Activated naive CD8-positive, alpha-beta T cell treated with anti-CD3 and anti-CD28 coated beads for 36 hours (primary cell): ENCODE data around the gene CDKN2C. TPM values are rescaled to one million over a fixed set of nuclear protein-coding genes. Genes with fewer than 3 reads are reported as not detected.
"Not testable (repeated sequence)": the region's sequence is repeated elsewhere in the genome, so short reads cannot be mapped to it uniquely, and the experiment has no call there.

ENCODE experiments used
- DNase-seq: peaks from one replicate; pipeline ENCODE4 v3.0.0; 2021
- H3K27ac Mint-ChIP-seq: one replicate; pipeline ENCODE4 v1.8.0; 2022; ENCODE audit warnings: mild to moderate bottlenecking, moderate library complexity, mixed read lengths
- H3K27me3 Mint-ChIP-seq: one replicate; pipeline ENCODE4 v1.8.0; 2022; ENCODE audit warnings: mild to moderate bottlenecking, mixed read lengths
- H3K36me3 Mint-ChIP-seq: one replicate; pipeline ENCODE4 v1.8.0; 2021; ENCODE audit warnings: mild to moderate bottlenecking, mixed read lengths
- H3K4me1 Mint-ChIP-seq: one replicate; pipeline ENCODE4 v1.8.0; 2021; ENCODE audit warnings: mixed read lengths
- H3K4me3 Mint-ChIP-seq: one replicate; pipeline ENCODE4 v1.8.0; 2022; ENCODE audit warnings: mild to moderate bottlenecking, moderate library complexity, mixed read lengths
- H3K9me3 Mint-ChIP-seq: one replicate; pipeline ENCODE4 v1.8.0; 2022; ENCODE audit warnings: mixed read lengths
- total RNA-seq, 2 experiments: library from RNA; stranded (reverse); gene quantifications; one replicate each; pipeline ENCODE4 v1.2.3, GENCODE V29; 2021

The CDKN2C gene
- total RNA-seq, 2 experiments from 2014 or later, result 13.0 to 13.6 TPM

DNA sequence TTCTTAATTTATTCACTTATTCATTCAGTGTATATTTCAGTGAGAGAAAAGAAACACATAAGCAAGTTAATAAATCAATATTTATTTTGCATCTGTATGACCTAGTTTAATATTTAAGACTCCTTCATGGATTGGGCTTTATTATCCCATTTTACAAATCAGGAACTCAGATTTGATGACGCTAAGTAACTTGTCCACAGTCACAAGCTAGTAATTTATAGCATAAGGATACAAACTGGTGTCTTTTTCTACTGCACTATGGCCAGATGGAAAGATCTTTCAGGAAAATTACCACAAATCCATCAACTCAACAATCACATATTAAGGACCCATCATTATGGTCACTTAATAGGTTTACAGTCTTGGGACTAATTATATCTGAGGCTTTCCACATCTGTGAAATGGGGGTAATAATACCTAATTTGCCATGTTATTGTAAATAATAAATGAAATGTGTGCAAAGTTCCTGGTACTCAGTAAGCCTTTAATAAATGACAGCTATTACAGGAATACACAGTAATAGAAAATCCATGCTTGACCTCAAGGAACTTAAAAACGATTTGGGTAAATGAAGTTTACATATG, 13.3 kb downstream of the CDKN2C start:
- Mint-ChIP-seq H3K27me3 (peaks cover 37% of the 10 kb centered on the region), H3K36me3 (no peaks in the 10 kb centered on the region), H3K27ac (no peak overlapping the region), H3K9me3 (no peaks in the 10 kb centered on the region), H3K4me1 (peaks cover 12% of the 10 kb centered on the region), H3K4me3 (no peak overlapping the region)
- DNase-seq, result no peak

- peaks cover 21% of the 10 kb centered on the region for H3K27me3 Mint-ChIP-seq
- H3K36me3 Mint-ChIP-seq, result no peaks in the 10 kb centered on the region
- H3K4me3 Mint-ChIP-seq, result no peak overlapping the region
- no peaks in the 10 kb centered on the region for H3K4me1 Mint-ChIP-seq
- H3K9me3 Mint-ChIP-seq, result no peaks in the 10 kb centered on the region
- DNase-seq, result no peak
- H3K27ac Mint-ChIP-seq, result no peak overlapping the region
These were observed 15.0 kb downstream of the CDKN2C start for GRCh38 chr1:50985094-50985493.

GRCh38 chr1:50986653-50987052, 16.6 kb downstream of the CDKN2C start:
- no peaks in the 10 kb centered on the region for H3K4me1 Mint-ChIP-seq
- no peak overlapping the region for H3K4me3 Mint-ChIP-seq
- H3K27ac Mint-ChIP-seq, result no peak overlapping the region
- peaks cover 20% of the 10 kb centered on the region for H3K27me3 Mint-ChIP-seq
- DNase-seq, result no peak
- no peaks in the 10 kb centered on the region for H3K36me3 Mint-ChIP-seq
- no peaks in the 10 kb centered on the region for H3K9me3 Mint-ChIP-seq

DNA sequence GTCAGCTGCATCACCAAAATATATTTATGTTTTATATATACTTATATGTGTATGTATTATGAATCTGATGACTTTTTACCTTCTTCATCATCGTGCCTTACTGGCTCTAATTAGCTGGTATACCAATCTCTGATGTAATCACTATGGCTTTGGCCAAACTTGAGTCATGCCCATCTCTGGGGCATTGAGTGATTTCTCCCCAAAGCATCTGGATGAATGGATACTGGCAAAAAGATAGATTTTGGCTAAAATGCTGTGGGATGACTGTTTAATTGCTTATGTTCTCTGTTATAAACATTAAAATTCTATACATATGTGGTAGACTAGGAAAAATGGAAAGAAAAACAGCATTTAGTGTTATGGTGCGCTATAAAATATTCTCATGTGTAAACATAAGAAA, 19.6 kb downstream of the CDKN2C start:
- DNase-seq, result no peak
- H3K27me3 Mint-ChIP-seq, result peaks cover 12% of the 10 kb centered on the region
- no peak overlapping the region for H3K27ac Mint-ChIP-seq
- H3K36me3 Mint-ChIP-seq, result no peaks in the 10 kb centered on the region
- no peaks in the 10 kb centered on the region for H3K9me3 Mint-ChIP-seq
- H3K4me3 Mint-ChIP-seq, result no peak overlapping the region
- H3K4me1 Mint-ChIP-seq, result no peaks in the 10 kb centered on the region

- no peak for DNase-seq
- no peak overlapping the region for H3K4me3 Mint-ChIP-seq
- H3K27me3 Mint-ChIP-seq, result peaks cover 4% of the 10 kb centered on the region
- H3K27ac Mint-ChIP-seq, result no peak overlapping the region
- no peaks in the 10 kb centered on the region for H3K9me3 Mint-ChIP-seq
- H3K36me3 Mint-ChIP-seq, result no peaks in the 10 kb centered on the region
- no peaks in the 10 kb centered on the region for H3K4me1 Mint-ChIP-seq
These were observed 22.7 kb downstream of the CDKN2C start for GRCh38 chr1:50992532-50993318.

- Mint-ChIP-seq H3K9me3 (no peaks in the 10 kb centered on the region), H3K4me1 (no peaks in the 10 kb centered on the region), H3K27me3 (peaks cover 4% of the 10 kb centered on the region), H3K4me3 (no peak overlapping the region), H3K27ac (no peak overlapping the region), H3K36me3 (no peaks in the 10 kb centered on the region)
- DNase-seq, result no peak
These were observed 23.6 kb downstream of the CDKN2C start for GRCh38 chr1:50993645-50994044.

DNA sequence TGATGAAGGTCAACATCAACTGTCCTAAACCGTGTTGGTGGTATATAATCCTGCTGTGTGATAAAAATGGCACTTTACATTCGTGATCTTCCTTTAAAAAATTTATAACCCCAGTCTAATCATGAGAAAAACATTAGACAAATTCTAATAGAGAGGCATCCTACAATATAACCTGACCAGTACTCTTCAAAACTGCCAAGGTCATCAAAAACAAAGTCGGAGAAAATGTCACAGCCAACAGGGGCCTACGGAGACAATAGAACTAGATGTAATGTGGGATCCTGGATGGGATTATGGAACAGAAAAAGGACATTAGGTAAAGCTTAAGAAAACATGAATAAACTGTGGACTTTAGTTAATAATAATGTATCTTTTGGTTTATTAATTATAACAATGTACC, 25.0 kb downstream of the CDKN2C start:
- DNase-seq, result no peak
- H3K4me1 Mint-ChIP-seq, result no peaks in the 10 kb centered on the region
- peaks cover 4% of the 10 kb centered on the region for H3K27me3 Mint-ChIP-seq
- no peaks in the 10 kb centered on the region for H3K36me3 Mint-ChIP-seq
- H3K9me3 Mint-ChIP-seq, result no peaks in the 10 kb centered on the region
- H3K4me3 Mint-ChIP-seq, result no peak overlapping the region
- H3K27ac Mint-ChIP-seq, result no peak overlapping the region

GRCh38 chr1:50995651-50996050, 25.6 kb downstream of the CDKN2C start:
- H3K4me3 Mint-ChIP-seq, result no peak overlapping the region
- no peaks in the 10 kb centered on the region for H3K4me1 Mint-ChIP-seq
- H3K27me3 Mint-ChIP-seq, result peaks cover 4% of the 10 kb centered on the region
- H3K27ac Mint-ChIP-seq, result no peak overlapping the region
- H3K9me3 Mint-ChIP-seq, result no peaks in the 10 kb centered on the region
- H3K36me3 Mint-ChIP-seq, result no peaks in the 10 kb centered on the region
- no peak for DNase-seq

DNA sequence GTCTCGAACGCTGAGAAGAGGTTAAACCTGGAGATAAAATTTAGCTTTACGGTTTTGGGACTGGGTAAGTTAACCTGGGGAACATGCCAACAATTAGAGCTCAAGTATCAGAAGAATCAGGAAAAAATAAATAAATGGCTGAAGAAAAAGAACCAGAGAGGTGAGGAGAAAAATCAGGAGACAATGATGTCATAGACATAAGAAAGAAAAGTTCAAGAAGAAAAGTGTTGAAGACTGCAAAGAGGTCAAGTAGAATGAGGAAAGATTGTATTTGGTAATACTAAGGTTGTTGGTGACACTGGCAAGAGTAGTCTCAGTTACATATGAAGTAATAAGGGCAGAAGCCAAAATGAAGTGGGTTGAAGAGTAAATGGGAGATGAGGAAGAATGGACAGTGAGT, 26.0 kb downstream of the CDKN2C start:
- no peak for DNase-seq
- Mint-ChIP-seq H3K27ac (no peak overlapping the region), H3K4me1 (no peaks in the 10 kb centered on the region), H3K9me3 (no peaks in the 10 kb centered on the region), H3K4me3 (no peak overlapping the region), H3K27me3 (peaks cover 4% of the 10 kb centered on the region), H3K36me3 (no peaks in the 10 kb centered on the region)

DNA sequence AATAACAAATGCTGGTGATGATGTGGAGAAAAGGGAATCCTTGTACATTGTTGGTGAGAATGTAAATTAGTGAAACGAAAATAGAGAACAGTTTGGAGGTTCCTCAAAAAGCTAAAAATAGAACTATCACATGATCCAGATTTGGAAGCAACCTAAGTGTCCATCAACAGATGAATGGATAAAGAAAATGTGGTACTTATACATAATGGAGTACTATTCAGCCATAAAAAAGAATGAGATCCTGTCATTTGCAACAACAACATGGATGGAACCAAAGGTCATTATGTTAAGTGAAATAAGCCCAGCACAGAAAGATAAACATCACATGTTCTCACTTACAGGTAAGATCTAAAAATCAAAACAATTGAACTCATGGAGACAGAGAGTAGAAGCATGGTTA, 29.3 kb downstream of the CDKN2C start:
- H3K9me3 Mint-ChIP-seq, H3K4me3 Mint-ChIP-seq, H3K36me3 Mint-ChIP-seq, H3K4me1 Mint-ChIP-seq, H3K27ac Mint-ChIP-seq, DNase-seq, H3K27me3 Mint-ChIP-seq: not testable (repeated sequence)

DNA sequence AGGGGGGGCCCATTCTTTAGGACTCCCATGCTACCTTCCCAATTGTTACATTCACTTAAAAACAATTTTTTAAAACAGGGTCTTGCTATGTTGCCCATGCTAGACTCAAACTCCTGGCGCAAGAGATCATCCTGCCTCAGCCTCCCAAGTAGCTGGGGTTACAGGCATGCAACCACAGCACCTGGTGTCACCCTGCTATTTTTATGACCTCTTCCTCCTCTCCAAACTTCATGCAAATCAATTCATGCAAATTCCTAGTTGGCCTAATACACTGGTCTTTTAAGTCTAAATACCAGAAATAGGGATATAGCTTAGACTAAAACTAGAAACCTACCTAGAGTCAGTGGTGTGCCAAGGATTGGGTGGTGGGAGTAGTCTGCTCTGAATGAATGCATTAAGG, 30.1 kb downstream of the CDKN2C start:
- Mint-ChIP-seq H3K4me3 (no peak overlapping the region), H3K36me3 (no peaks in the 10 kb centered on the region), H3K27ac (no peak overlapping the region), H3K9me3 (no peaks in the 10 kb centered on the region), H3K4me1 (no peaks in the 10 kb centered on the region), H3K27me3 (no peaks in the 10 kb centered on the region)
- DNase-seq, result no peak

DNA sequence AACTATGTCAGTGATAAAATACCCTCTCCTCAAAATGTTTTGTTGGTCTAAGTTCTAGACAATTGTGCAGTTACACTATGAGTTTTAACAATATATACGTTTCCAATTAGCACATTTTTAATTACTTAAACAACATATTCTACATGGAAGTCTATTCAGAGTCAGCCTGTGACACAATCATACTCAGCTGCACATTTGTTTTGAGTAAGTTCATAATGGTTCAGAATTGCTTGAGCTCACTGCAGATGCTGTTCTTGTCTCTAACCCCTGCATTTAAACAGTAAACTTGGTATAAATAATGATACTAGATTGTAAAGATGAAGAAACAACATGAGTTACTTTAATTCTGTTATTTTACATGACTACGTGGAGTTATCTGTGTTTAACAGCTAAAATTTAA, 30.6 kb downstream of the CDKN2C start:
- no peak overlapping the region for H3K27ac Mint-ChIP-seq
- DNase-seq, result no peak
- no peaks in the 10 kb centered on the region for H3K4me1 Mint-ChIP-seq
- no peaks in the 10 kb centered on the region for H3K27me3 Mint-ChIP-seq
- no peak overlapping the region for H3K4me3 Mint-ChIP-seq
- H3K9me3 Mint-ChIP-seq, result no peaks in the 10 kb centered on the region
- H3K36me3 Mint-ChIP-seq, result no peaks in the 10 kb centered on the region

- no peaks in the 10 kb centered on the region for H3K27me3 Mint-ChIP-seq
- no peak overlapping the region for H3K27ac Mint-ChIP-seq
- H3K36me3 Mint-ChIP-seq, result peaks cover 2% of the 10 kb centered on the region
- no peak for DNase-seq
- no peaks in the 10 kb centered on the region for H3K9me3 Mint-ChIP-seq
- no peaks in the 10 kb centered on the region for H3K4me1 Mint-ChIP-seq
- no peak overlapping the region for H3K4me3 Mint-ChIP-seq
These were observed 32.5 kb downstream of the CDKN2C start for GRCh38 chr1:51002516-51002915.

DNA sequence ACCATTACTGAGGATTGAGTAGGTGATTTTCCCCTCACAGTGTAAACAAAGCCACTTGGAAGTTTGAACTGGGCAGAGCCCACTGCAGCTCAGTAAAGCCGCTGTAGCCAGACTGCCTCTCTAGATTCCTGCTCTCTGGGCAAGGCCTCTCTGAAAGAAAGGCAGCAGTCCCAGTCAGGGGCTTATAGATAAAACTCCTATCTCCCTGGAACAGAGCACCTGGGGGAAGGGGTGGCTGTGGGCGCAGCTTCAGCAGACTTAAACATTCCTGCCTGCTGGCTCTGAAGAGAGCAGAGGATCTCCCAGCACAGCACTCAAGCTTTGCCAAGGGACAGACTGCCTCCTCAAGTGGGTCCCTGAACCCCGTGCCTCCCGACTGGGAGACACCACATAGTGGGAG, 35.5 kb downstream of the CDKN2C start:
- not testable (repeated sequence) for DNase-seq, H3K27me3 Mint-ChIP-seq, H3K27ac Mint-ChIP-seq, H3K4me3 Mint-ChIP-seq, H3K36me3 Mint-ChIP-seq, H3K4me1 Mint-ChIP-seq, H3K9me3 Mint-ChIP-seq

DNA sequence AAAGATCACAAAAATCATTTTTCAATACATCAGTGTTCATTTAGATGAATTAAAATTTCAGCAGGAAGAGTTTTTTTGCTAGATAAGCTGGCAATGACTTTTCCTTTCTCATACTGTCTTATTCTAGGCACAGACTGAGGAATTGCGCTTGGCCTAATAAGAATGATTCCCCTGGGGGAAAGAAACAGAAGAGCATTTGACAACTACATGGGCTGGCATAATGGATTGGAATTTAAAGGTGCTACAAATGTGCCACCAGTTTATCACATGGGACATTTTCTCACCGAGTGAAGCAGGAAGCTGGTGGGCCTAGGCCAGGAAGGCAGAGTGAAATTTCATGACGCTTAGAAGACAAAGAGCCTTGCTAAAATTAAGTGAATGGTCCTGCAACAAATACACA, 39.3 kb downstream of the CDKN2C start:
- Mint-ChIP-seq H3K27ac (no peak overlapping the region), H3K36me3 (peaks cover 6% of the 10 kb centered on the region), H3K9me3 (peaks cover 9% of the 10 kb centered on the region), H3K4me1 (no peaks in the 10 kb centered on the region), H3K27me3 (no peaks in the 10 kb centered on the region), H3K4me3 (no peak overlapping the region)
- no peak for DNase-seq

GRCh38 chr1:51014878-51015277, 44.8 kb downstream of the CDKN2C start:
- Mint-ChIP-seq H3K27me3 (no peaks in the 10 kb centered on the region), H3K4me3 (no peak overlapping the region), H3K27ac (no peak overlapping the region), H3K9me3 (peaks cover 2% of the 10 kb centered on the region), H3K36me3 (peaks cover 1% of the 10 kb centered on the region), H3K4me1 (no peaks in the 10 kb centered on the region)
- no peak for DNase-seq
